Chondrocyte (in vitro differentiated cells): ENCODE measurements around the gene MS4A6A. TPM values are rescaled to one million over a fixed set of nuclear protein-coding genes. Genes with fewer than 3 reads are reported as not detected.

ENCODE experiments used
- DNase-seq: peaks from one replicate; pipeline ENCODE4 v3.0.0; 2021; ENCODE audit warnings: mixed read lengths, low spot score
- H3K27ac Mint-ChIP-seq: one replicate; pipeline ENCODE4 v1.8.0; 2021; ENCODE audit warnings: mild to moderate bottlenecking, moderate library complexity, mixed read lengths; ENCODE audit not compliant: unreplicated experiment
- H3K27me3 Mint-ChIP-seq: 2 replicates; pipeline ENCODE4 v1.8.0; 2021; ENCODE audit warnings: low read depth, mixed read lengths
- H3K36me3 Mint-ChIP-seq: 2 replicates; pipeline ENCODE4 v1.8.0; 2021; ENCODE audit warnings: low read depth, mixed read lengths
- H3K4me1 Mint-ChIP-seq: 2 replicates; pipeline ENCODE4 v1.8.0; 2021; ENCODE audit warnings: low read depth, mild to moderate bottlenecking, mixed read lengths
- H3K4me3 Mint-ChIP-seq: one replicate; pipeline ENCODE4 v1.8.0; 2021; ENCODE audit warnings: mild to moderate bottlenecking, moderate library complexity, mixed read lengths; ENCODE audit not compliant: unreplicated experiment
- H3K9me3 Mint-ChIP-seq: 2 replicates; pipeline ENCODE4 v1.8.0; 2021; ENCODE audit warnings: low read depth, mixed read lengths
- CTCF ChIP-seq: fragments of 200-600 bp; sonication (generic); IDR thresholded peaks from 2 replicates; pipeline ENCODE4 v1.5.0; 2021; ENCODE audit warnings: antibody characterized with exemption, mild to moderate bottlenecking, moderate library complexity
- total RNA-seq: library from RNA; stranded (reverse); gene quantifications from 3 replicates; pipeline ENCODE4 v1.2.1, GENCODE V29; 2021

The MS4A6A gene
- total RNA-seq, 1 donor from 2014 or later = not detected

- Mint-ChIP-seq H3K4me1 (no peaks in the 10 kb centered on the region), H3K36me3 (no peaks in the 10 kb centered on the region), H3K27me3 (no peaks in the 10 kb centered on the region), H3K27ac (no peak overlapping the region), H3K9me3 (peaks cover 6% of the 10 kb centered on the region), H3K4me3 (no peak overlapping the region)
- TF ChIP-seq CTCF = no peak
- no peak for DNase-seq
These were observed 16.9 kb downstream of the MS4A6A start for GRCh38 chr11:60165951-60166350.

GRCh38 chr11:60165538-60165937 lies 17.3 kb downstream of the MS4A6A start:
- Mint-ChIP-seq H3K27me3 (peaks cover 2% of the 10 kb centered on the region), H3K36me3 (no peaks in the 10 kb centered on the region), H3K4me1 (no peaks in the 10 kb centered on the region), H3K9me3 (peaks cover 6% of the 10 kb centered on the region), H3K4me3 (no peak overlapping the region), H3K27ac (no peak overlapping the region)
- no peak for TF ChIP-seq CTCF
- DNase-seq = no peak

- Mint-ChIP-seq H3K27ac (no peak overlapping the region), H3K9me3 (peaks cover 6% of the 10 kb centered on the region), H3K27me3 (peaks cover 5% of the 10 kb centered on the region), H3K36me3 (no peaks in the 10 kb centered on the region), H3K4me3 (no peak overlapping the region), H3K4me1 (no peaks in the 10 kb centered on the region)
- TF ChIP-seq CTCF = no peak
- no peak for DNase-seq
These were observed 18.3 kb downstream of the MS4A6A start for GRCh38 chr11:60164550-60165075.

- H3K4me3 Mint-ChIP-seq = no peak overlapping the region
- peaks cover 6% of the 10 kb centered on the region for H3K9me3 Mint-ChIP-seq
- no peaks in the 10 kb centered on the region for H3K4me1 Mint-ChIP-seq
- no peak for TF ChIP-seq CTCF
- H3K27ac Mint-ChIP-seq = no peak overlapping the region
- DNase-seq = no peak
- no peaks in the 10 kb centered on the region for H3K36me3 Mint-ChIP-seq
- peaks cover 10% of the 10 kb centered on the region for H3K27me3 Mint-ChIP-seq
These were observed 21.1 kb downstream of the MS4A6A start for GRCh38 chr11:60161766-60162165.

GRCh38 chr11:60161107-60161506 lies 21.8 kb downstream of the MS4A6A start:
- Mint-ChIP-seq H3K4me1 (no peaks in the 10 kb centered on the region), H3K27me3 (peaks cover 12% of the 10 kb centered on the region), H3K36me3 (no peaks in the 10 kb centered on the region), H3K4me3 (no peak overlapping the region), H3K27ac (no peak overlapping the region), H3K9me3 (peaks cover 6% of the 10 kb centered on the region)
- no peak for TF ChIP-seq CTCF
- DNase-seq = no peak
